Fibroblast of skin of abdomen (primary cell): ENCODE data around the gene HELZ.
"Not testable (repeated sequence)": the region's sequence is repeated elsewhere in the genome, so short reads cannot be mapped to it uniquely, and the experiment has no call there.

Experiments
- DNase-seq: peaks from one replicate; pipeline ENCODE4 v3.0.0-alpha.2; 2013

The HELZ gene

GRCh38 chr17:67046398-67046797 is 198.6 kb downstream of the HELZ start:
- DNase-seq, result no peak

GRCh38 chr17:67044940-67045339 is 200.1 kb downstream of the HELZ start:
- DNase-seq, result no peak

DNA sequence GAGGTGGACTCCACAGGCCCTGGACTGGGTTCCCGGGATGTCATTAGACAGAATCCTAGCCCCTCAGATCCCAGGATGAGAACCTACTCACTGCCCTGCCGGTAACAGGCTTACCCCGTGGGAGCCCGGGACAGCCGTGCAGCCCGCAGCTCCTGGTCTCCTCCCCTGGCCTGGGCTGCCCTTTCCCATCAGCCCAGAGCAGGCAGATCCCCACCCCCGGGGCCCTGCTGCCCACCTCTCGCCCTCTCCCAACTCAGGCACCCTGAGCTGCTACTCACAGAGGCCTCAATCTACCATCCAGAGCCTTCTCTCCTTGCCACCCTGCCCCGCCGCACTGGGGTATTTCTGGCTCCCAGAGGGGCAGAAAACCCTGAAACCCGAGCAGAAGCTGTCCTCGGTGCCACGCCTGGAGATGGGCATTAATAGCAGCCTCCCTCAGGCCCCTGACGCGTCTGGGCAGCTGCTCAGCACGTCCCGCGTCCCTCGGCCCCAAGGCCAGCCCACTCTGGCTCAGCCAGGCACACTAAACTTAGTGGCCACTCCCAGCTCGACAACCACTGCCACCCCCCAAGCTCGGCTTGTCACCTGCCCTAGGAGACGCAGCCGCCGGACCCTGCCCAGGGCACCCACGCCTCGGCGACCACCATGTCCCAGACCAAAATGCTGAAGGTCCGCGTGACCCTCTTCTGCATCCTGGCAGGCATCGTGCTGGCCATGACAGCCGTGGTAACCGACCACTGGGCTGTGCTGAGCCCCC is 200.8 kb downstream of the HELZ start, which contains the start of gene CACNG1:
CACNG1 (plus strand) TSS at position 539 of the 757 bp plus-strand sequence; CDS start at position 646, 107 bp downstream.
- DNase-seq, result no peak

DNA sequence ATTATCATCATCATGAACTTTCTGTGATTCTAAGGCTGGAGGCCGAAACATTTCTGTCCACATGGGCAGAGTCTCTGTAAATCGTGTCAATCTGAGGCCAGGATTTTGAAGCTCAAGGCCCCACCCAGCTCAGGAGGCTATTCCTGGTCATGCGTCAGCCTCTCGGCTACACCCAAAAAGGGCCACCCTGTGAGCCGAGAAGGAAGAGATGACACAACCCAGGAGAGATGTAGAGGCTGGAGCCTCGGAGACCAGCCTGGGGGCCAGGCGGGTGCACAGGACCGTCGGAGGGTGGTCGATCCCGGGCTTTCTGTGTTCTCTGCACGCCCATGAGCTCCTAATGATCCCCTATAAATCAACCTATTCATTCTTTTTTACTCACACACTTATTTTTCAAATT is 201.7 kb downstream of the HELZ start:
- no peak for DNase-seq

DNA sequence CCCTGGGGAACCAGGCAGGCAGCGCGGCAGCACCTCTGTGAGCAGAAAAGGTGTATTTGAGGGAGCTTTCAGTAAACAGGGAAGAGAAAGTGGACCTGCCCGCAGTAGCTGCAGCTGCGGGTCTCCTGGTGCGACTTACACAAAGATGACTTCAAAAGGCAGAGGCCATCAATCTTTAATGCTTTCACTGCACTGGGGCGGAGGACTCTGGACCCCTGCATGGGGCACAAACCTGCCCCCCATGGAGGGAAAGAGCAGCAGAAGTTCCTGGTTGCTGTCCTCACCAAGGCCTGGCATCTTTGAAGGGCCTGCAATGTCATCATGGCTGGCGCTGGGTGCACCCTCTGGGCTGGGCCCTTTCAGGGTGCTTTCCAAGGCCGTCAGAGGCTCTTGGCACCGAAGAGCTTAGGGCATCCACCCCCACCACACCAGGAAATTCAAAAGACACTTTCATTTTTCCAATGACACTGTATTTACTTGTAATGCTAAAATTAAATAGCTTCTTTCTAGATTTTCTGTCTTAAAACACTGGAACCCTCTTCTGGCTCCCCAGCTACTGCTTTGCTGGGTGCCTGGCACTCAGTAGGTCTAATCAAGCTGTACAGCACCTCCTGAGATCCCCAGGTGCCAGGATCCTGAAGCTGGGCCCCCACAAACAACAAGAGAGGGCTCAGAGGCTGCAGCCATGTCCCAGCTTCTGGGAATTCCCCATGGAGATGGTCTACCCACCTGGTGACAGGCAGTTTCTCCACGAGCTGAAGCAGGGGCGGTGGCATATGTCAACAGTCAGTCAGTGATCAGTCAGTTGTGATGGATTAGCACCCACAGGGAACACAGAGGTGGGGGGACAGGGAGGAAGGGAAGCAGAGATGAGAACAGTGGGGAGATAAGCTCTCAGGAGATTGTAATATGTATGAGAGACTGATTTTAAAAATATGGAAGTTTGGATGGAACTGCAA is 202.8 kb downstream of the HELZ start:
- DNase-seq, result no peak

- no peak for DNase-seq
Measured at GRCh38 chr17:67041531-67041930, 203.5 kb downstream of the HELZ start.

- DNase-seq, result not testable (repeated sequence)
Measured at GRCh38 chr17:67041119-67041518, 203.9 kb downstream of the HELZ start.

GRCh38 chr17:67040652-67041051 is 204.3 kb downstream of the HELZ start:
- no peak for DNase-seq

DNA sequence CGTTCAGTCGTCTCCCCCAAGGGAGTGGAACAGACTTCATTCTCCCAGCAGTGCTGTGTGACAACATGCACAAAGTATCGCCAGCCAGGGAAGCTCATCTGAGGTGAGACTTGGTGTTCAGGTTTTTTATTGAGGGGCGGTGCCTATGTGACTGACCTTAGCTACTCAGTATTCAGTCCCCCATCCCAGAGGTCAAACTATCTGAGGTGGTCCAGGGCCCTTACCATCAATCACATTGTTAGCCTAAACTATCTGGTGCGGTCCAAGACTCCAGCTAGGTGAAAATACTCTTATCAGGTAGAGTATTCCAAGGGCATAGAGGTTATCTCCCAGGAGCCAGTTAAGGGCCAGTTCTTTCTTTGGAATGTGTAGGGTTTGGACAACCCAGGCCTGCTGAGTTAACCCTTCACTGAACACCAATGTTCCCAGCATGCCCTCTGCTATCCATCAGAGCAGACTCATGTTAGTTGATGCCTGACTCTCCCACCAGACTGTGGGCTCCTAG is 206.1 kb downstream of the HELZ start:
- DNase-seq, result no peak

- no peak for DNase-seq
Measured at GRCh38 chr17:67035131-67036083, 209.6 kb downstream of the HELZ start.

DNA sequence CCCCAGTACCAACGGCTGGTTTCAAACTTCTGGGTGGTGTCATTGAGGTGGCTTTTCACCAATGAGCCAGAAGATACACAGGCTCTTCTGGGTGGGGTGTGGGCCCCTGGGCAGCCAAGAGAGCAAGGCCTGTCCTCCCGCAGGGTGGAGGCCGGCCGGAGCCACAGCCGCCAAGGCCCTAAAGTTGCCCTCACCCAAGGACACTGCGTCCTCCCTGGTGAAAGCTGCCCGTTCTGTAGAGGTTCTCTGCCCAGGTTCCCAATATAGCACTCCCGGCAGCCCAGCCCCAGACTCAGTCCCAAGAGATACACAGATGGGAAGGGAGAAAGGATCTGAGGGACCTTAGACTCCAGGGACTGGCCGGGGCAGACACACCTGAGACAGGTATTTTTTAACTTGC is 211.4 kb downstream of the HELZ start:
- DNase-seq, result no peak

- no peak for DNase-seq
Measured at GRCh38 chr17:67032985-67033384, 212.0 kb downstream of the HELZ start.

- DNase-seq, result no peak
Measured at GRCh38 chr17:67032382-67032781, 212.6 kb downstream of the HELZ start.

DNA sequence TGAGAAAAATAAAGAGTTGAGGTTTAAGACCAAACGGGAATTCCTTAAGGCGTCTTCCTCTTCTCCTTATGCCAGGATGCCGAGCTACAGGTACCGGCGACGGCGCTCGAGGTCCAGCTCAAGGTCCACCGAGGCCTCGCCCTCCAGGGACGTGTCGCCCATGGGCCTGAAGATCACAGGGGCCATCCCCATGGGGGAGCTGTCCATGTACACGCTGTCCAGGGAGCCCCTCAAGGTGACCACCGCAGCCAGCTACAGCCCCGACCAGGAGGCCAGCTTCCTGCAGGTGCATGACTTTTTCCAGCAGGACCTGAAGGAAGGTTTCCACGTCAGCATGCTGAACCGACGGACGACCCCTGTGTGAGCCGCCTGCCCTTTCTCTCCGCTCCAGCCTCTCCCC is 214.4 kb downstream of the HELZ start:
- DNase-seq, result no peak

- no peak for DNase-seq
Measured at GRCh38 chr17:67027031-67027628, 217.9 kb downstream of the HELZ start.

DNA sequence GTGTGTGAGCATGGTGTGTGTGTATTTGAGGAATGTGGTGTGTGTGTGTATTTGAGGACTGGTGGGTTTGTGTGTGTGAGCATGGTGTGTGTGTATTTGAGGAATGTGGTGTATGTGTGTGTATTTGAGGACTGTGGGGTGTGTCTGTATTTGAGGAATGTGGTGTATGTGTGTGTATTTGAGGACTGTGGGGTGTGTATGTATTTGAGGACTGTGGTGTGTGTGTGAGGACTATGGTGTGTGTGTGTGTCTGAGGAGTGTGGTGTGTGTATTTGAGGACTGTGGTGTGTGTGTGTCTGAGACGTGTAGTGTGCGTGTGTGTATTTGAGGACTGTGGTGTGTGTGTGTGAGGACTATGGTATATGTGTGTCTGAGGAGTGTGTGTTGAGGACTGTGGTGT is 218.7 kb downstream of the HELZ start:
- DNase-seq, result peak; percentile 4

DNA sequence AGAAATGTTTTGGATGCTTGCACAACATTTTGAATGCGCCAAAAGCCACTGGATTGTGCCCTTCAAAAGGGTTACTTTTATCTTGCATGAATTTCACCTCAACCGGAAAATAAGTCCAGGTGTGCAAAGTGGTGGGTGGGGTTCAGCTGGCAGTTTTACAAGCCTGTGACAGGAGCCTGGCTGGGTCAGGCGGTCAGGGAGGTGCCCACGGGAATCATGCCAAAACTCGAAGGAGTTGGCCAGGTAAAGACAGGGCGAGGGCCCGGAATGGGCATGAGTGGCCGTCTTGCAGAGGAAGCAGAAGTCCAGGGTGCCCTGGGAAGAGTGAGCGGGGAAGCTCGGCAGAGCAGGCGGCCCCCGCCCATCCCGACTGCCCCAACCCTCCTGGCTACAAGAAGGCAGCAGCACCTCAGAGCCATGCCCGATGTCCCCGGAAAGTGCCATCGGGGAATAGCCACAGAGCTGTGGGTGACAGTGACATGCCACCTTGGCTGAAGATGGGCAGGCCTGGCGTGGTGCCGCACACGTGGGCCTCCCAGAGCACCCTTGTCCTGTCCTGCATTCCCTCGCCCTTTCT is 219.7 kb downstream of the HELZ start:
- DNase-seq, result no peak

DNA sequence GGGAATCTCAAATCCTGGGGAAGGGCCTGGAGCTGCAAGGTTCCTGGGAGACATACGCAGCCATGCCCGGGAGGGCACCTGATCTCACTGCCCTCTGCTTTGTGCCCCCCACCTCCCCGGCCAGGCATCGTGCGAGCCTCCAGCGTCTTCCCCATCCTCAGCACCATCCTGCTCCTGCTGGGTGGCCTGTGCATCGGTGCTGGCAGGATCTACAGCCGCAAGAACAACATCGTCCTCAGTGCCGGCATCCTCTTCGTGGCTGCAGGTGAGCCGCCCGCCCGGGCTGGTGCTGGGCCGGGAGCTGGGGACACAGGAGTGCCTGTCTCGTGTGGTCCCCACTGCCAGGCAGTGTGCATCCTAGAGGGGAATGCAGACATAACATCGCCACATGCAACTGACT is 220.3 kb downstream of the HELZ start:
- DNase-seq, result no peak

DNA sequence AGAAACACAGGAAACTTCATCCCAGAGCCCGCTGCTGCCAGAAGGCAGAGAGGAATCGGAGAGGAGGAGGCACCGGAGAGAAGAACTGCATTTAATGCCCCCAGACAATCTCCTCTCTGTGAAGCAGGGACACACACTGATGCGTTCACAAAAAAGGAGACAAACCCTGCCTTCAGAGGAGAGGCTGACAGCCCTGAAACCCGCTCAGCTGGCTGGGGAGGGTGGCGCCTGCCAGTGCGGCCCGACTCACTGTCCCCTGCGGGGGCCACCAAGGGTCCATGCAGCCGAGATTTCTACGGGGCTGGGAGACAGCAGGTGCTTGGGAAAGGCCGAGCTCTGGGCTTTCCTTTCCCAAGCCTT is 222.6 kb downstream of the HELZ start:
- DNase-seq, result no peak

GRCh38 chr17:67021743-67022450 is 223.1 kb downstream of the HELZ start:
- DNase-seq, result no peak

- no peak for DNase-seq
Measured at GRCh38 chr17:67021196-67021595, 223.8 kb downstream of the HELZ start.
